ENCODE measurements around the gene PKP3. TPM values are rescaled to one million over a fixed set of nuclear protein-coding genes. Genes with fewer than 3 reads are reported as not detected.
"Not testable (repeated sequence)": the region's sequence is repeated elsewhere in the genome, so short reads cannot be mapped to it uniquely, and the experiment has no call there.

The PKP3 gene
- polyA plus RNA-seq, 5 donors, result 9.5 to 17.4 (median 13.3) TPM

DNA sequence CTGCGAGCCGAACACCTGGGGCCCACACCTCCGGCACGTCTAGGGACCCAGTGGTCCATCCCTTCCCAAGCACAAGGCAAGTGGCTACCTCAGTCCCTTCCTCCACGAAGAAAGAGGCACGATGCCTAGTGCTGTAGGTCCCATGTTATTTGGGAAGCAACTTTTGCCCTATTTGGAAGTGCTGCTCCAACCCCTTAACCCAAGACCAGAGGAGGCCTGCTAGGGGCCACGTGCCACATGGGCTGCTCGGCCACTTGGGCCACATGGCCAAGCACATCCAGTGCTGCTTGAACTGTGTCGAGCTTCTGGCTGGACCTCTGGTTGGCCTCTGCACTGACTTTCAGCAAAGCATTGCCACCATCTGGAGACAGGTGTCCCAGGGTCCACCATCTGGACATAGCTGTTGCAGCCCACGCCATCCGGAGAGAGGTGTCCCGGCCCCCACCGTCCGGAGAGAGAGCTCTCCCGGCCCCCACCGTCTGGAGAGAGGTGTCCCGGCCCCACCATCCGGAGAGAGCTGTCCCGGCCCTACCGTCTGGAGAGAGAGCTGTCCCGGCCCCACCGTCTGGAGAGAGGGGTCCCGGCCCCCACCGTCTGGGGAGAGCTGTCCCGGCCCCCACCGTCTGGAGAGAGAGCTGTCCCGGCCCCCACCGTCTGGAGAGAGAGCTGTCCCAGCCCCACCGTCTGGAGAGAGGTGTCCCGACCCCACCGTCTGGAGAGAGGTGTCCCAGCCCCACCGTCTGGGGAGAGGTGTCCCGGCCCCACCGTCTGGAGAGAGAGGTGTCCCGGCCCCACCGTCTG lies 31.2 kb upstream of the PKP3 start:
- no peak for DNase-seq

DNA sequence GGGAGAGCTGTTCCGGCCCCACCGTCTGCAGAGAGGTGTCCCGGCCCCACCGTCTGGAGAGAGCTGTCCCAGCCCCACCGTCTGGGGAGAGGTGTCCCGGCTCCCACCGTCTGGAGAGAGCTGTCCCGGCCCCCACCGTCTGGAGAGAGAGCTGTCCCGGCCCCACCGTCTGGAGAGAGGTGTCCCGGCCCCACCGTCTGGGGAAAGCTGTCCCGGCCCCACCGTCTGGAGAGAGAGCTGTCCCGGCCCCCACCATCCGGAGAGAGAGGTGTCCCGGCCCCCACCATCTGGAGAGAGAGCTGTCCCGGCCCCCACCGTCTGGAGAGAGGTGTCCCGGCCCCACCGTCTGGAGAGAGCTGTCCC lies 30.6 kb upstream of the PKP3 start:
- DNase-seq, result not testable (repeated sequence)

DNA sequence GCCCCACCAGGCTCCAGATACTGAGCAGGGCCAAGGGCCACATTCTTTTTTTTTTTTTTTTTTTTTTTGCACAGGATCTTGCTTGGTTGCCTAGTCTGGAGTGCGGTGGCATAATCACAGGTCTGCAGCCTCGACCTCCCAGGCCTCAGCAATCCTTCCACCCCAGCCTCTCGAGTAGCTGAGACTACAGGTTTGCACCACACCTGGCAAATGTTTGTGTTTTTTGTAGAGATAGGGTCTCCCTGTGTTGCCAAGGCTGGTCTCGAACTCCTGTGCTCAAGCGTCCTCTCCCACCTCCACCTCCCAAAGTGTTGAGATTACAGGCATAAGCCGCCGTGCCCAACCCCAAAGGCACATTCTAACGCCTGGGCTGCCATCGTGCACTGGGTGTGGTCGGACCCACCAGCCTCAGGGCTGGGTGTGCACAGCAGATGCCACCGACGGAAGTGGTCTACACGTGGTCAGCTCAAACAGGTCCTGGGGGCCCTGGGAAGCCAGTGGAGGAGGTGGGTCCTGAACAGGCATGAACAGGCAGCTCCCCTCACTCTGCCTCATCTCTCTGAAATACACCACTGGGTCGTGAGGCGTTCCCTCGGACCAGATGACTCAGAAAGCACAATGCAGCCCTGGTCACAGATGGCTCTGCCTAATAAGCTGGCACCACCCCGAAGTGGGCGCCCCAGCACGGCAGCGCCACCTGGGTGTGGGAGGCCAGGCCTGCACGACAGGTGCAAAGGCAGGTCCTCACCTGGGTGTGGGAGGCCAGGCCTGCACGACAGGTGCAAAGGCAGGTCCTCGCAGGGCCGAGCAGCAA lies 29.9 kb upstream of the PKP3 start:
- no peak for DNase-seq

DNA sequence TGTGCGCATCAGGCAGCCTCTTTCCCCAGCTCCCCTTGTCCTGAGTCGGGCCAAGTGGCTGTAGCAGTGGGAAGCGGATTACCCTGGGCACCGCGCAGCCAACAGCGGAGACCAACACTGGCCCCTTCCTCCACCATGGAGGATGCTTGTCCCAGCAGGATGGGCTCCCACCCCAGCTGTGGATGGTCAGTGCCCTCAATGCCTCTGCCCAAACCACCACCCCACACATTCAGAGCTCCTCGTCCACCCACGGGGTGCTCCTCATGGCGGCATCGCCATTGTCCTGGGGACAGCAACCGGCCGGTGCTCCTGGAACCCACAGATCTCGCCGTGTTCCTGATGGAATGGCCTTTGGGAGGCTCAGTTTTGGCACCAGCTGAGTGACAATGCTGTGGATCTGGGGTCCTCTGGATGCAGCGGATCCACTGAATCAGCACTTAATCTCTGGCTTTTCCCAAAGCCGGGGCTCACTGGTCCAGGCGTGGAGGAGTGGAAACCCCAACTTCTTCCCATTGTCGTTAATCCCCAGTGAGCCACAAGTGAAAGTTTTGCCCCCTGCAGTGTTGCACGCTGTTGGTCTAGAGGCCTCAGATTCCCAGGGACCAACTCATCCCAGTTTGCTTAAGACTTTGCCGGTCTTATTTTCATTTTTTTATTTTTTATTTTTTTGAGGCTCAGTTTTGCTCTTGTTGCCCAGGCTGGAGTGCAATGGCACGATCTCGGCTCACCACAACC lies 28.9 kb upstream of the PKP3 start:
- no peak for DNase-seq

DNA sequence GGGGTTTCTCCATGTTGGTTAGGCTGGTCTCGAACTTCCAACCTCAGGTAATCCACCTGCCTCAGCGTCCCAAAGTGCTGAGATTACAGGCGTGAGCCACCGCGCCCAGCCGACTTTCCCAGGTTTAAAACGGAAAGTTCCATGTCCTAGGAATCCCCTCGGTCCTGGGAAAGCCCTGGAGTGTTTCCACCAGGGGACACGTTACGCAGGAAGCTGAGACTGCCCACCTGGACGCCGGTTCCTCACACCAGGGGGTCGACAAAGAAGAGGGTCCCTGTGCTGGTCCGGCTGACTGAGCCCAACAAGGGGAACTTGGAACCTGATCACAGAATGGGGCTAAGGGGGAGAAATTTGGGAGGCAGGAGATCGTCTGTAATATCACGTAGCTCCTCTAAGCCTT lies 28.2 kb upstream of the PKP3 start:
- DNase-seq, result no peak

DNA sequence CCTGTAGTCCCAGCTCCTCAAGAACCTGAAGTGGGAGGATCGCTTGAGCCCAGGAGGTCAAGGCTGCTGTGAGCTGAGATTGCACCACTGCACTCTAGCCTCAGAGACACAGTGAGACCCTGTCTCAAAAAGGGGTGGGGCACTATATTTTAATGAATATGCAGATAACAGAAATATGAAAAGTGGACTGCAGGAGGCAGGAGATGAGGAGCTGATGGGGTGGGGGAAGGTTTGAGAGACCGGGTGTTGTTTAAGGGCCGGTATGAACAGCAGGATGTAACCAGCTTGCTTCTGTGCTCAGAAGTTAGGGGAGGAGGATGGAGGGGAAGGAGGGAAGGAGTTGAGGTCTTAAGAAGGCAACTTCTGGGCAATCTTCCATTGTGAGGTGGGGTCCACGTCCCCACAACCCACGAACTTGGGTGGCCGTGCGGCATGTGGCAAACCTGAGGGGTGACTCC lies 26.0 kb upstream of the PKP3 start:
- no peak for DNase-seq

DNA sequence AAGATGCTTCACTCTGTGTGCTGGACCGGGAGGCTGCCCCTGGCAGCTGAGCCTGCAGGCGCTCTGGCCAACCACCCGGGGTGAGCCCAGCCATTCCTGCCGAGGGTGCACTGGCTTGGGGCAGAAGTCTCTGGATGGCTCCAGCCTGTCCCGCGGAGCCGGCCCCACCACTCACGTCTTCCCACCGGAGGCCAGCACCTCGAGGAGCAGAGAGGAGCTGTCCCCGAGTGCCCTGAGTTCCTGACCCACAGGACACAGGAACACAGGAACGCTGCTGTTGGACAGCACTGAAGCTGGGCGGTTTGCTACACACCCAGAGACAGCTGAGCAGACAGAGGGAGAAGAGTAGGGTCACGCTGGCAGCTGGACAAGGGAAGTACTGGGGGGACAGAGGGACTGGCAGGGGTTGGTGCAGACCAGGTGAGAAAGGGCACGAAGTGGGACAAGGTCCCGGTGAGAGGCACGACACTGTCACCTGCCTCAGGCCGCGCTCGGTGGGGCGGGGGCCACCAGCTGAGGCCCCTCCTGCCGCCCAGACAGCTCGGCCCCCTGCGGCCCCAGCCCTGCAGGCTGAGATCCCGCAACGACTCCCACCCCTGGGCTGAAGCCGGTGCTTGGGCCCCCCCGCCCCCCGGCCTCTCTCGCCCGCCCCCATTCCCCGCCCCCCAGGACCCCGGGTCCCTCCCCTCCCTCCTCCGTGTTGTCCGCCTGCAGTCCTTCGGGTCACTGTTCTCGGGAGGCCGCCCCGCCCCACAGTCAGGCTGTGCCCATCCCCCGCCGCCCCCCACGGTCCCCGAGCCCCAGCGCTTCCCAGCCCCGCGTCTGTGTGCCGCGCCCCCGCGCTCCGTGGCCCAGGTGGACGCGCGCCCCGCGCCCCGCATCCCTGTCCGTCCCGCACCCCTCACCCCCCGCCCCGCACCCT lies 25.3 kb upstream of the PKP3 start:
- DNase-seq, result peak in 1 of 2 donors; percentile 27

DNA sequence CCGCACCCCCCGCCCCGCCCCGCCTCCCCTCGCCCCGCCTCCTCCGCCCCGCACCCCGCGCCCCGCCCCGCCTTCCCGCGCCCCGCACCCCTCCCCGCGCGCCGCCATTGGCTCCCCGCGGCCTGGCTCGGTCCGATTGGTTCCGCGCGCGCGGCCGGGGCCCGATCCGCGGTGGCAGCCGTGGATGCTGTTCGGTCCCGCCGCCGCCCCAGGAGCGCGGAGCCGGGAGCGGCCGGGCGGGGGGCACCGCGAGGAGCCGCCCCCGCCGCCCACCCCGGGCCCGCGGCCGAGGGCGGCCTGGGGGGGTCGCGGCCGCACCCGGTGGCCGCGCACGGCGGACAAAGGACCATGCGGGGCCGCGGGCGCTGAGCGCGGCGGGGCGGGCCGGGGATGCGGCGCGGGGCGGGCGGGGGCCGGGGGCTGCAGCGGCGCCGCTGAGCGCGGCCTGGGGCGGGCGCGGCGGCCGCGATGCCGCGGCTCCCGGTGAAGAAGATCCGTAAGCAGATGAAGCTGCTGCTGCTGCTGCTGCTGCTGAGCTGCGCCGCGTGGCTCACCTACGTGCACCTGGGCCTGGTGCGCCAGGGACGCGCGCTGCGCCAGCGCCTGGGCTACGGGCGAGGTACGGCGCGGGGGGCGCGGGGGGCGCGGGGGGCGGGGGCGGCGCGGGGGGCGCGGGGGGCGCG lies 24.5 kb upstream of the PKP3 start, which contains the start of gene B4GALNT4:
Gene B4GALNT4 (plus strand): TSS at position 164 of the 683 bp plus-strand sequence. CDS start 305 bp downstream, at position 469.
- no peak for DNase-seq

DNA sequence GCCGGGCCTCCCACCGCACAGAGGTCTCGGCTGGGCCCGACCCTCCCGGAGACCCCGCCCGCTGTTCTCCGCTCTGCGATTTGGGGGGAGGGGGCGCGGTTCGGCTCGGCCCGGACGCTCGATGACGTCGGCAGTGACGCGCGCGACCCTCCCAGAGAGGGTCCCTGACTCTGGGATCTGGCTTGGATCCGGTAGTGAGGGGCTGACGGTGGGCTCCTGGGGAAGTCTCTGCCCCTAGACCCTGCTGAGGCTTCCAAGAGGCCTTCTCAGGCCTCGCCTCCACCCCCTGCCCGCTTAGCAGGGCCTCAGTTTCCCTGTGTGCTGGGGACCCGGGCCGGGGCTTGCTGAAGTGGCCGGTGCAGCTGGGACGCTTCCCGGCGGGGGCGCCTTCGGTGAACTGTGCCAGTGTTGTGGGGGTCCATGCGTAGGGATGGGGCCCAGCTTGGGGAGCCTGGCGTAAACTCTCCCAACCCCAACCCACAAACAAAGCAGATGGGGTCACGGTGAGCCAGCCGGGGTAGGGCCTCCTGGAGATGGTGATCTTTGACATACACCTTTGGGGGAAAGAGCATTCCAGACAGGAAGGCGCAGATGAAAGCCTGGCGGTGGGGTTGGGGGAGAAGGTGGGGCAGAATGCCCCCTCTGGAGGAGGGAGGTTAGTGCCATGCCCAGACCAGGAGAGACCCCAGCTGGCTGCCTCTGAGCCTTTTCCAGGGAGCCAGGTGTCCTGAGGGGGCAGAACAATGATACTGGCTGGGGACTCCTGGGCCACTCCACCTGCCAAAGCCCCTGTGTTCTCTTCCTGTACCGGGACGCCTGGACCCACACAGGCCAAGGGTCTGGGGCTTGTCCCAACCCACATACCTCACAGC lies 23.7 kb upstream of the PKP3 start:
- peak in 1 of 2 donors; percentile 25 for DNase-seq

DNA sequence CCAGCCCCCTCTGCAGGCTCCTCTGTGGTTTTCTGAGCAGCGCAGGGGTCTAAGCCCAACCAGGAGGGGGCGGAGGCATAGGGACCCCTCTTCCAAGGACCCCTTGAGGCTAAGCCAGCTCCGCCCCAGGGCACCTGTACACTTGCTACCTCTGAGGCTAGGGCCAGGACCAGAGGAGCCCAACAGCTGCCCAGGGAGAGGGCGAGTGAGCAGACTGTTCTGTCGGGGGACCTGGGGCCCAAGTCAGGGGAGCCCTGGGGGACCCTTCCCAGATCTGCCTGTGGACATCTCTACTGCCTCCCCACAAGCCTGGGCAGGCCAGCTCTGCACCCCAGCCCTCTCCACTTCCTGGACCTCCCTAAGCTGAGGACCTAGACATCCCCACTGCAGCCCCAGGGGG lies 23.0 kb upstream of the PKP3 start:
- no peak for DNase-seq

DNA sequence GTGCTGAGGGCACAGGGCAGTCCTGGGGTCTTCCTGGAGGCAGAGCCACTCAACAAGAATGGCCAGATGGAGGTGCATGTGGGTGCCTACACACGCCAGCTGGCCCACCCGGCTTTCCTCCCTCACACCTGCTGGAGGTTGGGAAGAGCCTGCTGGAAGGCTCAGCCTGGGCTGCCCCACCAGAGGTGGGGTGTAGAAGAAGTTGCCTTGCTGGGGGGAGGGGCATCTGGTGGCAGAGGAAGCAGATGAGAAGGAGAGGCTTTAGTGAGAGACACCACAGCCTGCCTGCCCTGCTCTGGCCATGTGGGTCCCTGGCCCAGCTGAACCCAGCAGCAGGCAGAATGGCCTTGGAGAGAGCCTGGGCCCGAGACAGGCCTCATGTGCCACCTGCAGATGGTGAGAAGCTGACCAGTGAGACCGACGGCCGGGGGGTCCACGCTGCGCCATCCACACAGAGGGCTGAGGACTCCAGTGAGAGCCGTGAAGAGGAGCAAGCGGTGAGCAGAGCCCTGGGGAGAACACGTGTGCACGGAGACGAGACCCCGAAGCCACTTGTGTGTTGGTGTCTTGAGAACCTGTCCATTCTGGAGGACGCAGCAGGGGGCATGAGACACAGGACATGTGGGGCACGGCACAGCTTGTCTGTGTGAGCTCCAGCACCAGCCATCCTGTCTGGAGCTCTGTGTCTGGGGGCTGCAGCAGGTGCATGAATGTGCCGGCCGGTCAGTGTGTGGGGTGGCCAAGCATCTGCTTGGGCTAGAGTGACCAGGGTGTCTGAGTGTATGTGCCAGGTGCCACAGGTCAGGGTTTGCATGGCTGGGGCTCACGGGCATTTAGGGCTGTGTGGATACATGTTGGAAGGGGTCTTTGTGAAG lies 22.1 kb upstream of the PKP3 start:
- no peak for DNase-seq

DNA sequence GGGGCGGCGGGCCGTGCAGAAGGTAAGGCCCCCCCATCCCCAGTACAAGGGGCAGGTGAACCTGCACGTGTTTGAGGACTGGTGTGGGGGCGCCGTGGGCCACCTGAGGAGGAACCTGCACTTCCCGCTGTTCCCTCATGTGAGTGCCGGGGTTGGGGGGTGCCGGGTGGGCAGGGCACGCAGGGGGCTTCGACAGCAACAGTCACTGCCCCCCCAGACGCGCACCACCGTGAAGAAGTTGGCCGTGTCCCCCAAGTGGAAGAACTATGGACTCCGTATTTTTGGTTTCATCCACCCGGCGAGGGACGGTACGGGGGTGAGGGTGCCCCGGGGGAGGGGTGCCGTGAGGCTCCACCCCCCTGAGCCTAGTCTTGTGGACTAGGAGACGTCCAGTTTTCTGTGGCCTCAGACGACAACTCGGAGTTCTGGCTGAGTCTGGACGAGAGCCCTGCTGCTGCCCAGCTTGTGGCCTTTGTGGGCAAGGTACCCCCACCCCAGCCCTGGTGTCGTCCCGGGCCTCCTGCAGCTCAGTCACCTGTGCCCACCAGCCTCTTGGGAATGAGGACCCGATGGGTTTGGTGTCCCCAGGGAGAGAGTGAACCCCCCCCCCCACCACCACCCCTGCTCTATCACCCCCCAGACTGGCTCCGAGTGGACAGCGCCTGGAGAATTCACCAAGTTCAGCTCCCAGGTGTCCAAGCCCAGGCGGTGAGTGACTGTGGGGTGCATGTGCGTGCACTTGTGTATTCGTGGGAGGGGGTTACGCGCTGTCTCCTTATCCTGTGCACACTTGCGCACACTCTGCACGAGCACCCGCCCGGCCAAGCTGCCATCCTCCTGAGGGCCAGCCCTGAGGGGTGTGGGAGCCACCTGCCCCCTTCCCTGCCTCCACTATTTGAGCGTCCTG lies 20.9 kb upstream of the PKP3 start:
- no peak for DNase-seq

DNA sequence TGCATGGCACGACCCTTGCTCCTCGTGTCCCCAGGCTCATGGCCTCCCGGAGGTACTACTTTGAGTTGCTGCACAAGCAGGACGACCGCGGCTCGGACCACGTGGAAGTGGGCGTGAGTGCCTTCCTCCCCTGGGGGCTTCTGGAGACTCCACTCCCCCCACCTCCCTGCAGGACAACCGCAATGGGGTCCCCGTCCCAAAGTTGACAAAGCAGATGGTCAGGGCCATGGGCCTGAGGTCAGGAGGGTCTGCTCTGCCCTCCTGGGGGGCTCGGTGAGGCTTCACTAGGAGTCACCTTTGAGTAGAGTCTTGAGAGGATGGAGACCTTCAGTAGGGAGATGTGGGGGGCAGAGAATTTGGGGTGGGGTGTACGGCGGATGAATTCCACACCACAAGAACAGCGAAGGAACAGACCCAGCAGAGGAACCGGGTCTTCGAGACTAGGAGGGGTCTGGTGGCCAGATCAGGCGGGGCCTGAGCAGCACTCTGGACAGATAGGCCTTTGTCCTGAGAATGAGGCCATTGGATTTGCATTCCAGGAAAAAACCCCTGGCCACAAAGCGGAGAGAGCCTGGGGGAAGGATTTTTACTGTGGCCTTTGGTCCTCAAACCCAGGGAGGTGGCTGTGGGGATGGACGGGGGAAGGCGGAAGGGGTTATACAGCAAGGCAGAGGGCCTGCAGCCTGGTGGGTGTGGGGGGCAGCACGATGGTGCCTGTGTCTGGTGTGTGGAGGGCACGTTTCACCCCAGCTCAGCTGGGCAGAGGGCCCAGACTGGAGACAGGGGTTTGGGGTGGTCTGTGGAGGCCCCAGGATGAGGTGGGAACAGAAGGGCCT lies 20.1 kb upstream of the PKP3 start:
- no peak for DNase-seq

DNA sequence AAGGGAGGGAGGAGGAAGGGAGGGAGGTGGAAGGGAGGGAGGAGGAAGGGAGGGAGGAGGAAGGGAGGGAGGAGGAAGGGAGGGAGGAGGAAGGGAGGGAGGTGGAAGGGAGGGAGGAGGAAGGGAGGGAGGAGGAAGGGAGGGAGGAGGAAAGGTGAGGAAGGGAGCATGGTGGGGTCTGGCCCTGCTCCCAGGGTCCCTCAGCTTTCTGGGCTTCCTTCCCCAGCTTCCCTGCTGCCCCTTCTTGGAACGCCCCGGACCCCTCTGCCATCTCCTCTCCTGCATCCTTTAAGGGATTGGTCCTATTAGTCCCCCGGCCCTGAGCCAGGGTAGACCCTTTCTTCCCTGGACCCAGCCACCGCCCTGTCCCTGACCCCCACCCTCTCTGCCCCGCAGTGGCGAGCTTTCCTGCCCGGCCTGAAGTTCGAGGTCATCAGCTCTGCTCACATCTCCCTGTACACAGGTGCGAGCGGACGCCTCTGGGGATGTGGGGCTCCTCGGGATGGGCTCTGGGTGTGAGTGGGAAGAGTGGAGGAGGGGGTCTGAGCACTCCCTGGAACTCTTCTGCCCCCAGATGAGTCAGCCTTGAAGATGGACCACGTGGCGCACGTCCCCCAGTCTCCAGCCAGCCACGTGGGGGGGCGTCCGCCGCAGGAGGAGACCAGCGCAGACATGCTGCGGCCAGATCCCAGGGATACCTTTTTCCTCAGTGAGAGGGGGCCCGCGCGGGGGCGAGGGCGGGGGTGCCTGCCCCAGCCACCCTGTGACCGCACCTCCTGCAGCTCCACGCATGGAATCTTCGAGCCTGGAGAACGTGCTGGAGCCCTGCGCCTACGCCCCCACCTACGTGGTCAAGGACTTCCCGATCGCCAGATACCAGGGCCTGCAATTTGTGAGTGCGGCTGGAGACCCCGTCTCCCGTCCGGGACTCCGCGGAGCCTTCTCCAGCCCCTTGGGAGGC lies 18.7 kb upstream of the PKP3 start:
- DNase-seq, result no peak

DNA sequence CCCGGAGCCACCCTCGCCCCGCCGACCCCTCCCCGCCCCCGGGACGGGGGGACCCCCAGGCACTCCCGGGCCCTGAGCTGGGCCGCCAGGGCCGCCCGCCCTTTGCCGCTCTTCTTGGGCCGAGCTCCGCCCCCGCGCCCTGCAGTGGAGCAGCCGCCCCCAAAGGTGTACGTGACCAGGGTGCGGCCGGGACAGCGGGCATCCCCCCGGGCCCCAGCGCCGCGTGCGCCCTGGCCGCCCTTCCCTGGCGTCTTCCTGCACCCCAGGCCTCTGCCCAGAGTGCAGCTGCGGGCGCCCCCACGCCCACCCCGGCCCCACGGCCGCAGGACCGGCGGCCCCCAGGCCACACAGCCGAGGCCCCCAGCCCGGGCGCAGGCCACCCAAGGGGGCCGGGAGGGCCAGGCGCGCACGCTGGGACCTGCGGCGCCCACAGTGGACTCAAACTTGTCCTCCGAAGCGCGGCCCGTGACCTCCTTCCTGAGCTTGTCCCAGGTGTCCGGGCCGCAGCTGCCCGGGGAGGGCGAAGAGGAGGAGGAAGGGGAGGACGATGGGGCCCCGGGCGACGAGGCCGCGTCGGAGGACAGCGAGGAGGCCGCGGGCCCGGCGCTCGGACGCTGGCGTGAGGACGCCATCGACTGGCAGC lies 17.4 kb upstream of the PKP3 start:
- no peak for DNase-seq
